Fibroblast of pulmonary artery (primary cell): ENCODE results near the gene IQCF2.
"Not testable (repeated sequence)": the region's sequence is repeated elsewhere in the genome, so short reads cannot be mapped to it uniquely, and the experiment has no call there.

Experiments
- DNase-seq: peaks from one replicate; pipeline ENCODE4 v3.0.0-alpha.2; 2010; ENCODE audit warnings: low read depth
- H3K4me3 ChIP-seq: replicated peaks from 2 replicates; pipeline ENCODE4 v1.5.1; 2011; ENCODE audit warnings: low read depth, mild to moderate bottlenecking, control low read depth, low read length, moderate library complexity
- TF ChIP-seq, protein P1 (sequence below): IDR thresholded peaks from 2 replicates; pipeline ENCODE4 v1.5.1; 2011; ENCODE audit warnings: mild to moderate bottlenecking, control low read depth, low read length, inconsistent platforms; ENCODE audit errors: missing control alignments

IQCF2 gene

DNA sequence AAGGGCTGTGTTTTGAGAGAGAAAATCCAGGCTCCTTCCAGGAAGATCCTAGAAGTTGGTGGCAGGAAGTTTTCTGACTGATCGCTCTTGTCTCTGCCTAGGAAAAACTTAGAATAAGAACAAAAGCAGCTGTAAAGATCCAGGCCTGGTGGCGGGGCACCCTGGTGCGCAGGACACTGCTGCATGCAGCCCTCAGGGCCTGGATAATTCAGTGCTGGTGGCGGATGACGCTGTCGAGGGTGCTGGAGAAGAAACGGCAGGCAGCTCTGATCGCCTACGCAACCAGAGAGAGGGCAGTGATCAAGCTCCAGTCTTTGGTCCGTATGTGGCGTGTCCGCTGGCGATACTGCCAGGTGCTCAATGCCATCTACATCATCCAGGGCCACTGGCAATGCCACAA lies 1.5 kb downstream of the IQCF2 start:
- DNase-seq, result no peak
- TF ChIP-seq, protein P1, sequence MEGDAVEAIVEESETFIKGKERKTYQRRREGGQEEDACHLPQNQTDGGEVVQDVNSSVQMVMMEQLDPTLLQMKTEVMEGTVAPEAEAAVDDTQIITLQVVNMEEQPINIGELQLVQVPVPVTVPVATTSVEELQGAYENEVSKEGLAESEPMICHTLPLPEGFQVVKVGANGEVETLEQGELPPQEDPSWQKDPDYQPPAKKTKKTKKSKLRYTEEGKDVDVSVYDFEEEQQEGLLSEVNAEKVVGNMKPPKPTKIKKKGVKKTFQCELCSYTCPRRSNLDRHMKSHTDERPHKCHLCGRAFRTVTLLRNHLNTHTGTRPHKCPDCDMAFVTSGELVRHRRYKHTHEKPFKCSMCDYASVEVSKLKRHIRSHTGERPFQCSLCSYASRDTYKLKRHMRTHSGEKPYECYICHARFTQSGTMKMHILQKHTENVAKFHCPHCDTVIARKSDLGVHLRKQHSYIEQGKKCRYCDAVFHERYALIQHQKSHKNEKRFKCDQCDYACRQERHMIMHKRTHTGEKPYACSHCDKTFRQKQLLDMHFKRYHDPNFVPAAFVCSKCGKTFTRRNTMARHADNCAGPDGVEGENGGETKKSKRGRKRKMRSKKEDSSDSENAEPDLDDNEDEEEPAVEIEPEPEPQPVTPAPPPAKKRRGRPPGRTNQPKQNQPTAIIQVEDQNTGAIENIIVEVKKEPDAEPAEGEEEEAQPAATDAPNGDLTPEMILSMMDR, result no peak

DNA sequence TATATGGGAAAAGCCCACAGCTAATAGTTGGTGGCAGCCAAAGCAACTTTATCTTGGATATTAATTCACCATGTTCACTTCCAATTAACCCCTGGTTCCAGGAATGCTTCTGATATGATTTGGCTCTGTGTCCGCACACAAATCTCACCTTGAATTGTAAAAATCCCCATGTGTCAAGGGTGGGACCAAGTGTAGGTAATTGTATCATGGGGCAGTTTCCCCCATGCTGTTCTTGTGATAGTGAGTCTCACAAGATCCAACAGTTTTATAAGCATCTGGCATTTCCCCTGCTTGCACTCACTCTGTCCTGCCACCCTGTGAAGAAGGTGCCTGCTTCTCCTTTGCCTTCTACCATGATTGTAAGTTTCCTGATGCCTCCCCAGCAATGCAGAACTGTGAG lies 7.5 kb downstream of the IQCF2 start:
- not testable (repeated sequence) for DNase-seq, H3K4me3 ChIP-seq

More for the DNA sequence above, 1.5 kb downstream of the IQCF2 start:
- no peak overlapping the region for H3K4me3 ChIP-seq

DNA sequence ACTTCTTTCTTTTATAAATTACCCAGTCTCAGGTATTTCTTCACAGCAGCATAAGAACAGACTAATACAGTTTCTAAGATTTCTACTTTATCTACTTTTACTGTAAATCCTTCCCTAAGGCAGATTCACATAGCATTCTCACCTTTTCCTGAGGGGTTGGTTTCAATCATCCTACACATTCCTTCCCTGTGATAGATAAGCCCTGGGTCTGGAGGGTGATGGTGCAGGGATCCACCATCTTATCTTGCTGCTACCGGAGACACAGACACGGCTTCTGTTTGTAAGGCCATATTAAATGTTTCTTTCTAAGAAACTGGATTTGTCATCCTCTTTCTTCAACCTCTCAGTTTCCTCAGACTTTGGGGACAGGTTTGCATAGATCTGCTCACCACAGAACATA lies 7.9 kb downstream of the IQCF2 start:
- TF ChIP-seq, protein P1, result no peak
- no peak for DNase-seq
- no peak overlapping the region for H3K4me3 ChIP-seq

DNA sequence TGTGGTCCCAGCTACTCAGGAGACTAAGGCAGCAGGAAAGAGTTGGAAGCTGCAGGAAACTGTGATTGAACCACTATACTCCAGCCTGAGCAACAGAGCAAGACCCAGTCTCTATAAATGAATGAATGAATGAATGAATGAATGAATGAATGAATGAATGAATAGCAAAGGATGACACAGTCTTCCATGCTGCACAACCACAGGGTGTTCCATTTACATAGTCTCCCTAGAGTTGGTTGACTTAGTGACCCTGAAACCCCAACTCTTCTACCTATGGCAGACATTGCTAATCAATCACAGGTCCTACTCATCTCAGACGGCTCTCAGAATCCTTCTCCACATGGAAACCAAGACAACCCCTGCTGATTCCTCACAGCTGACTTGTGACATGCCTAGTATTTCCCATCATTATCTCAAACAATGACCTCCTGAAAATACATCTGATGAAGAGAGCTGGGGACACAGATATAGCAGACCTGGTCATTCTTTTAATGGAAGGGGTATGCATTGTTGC lies 11.9 kb downstream of the IQCF2 start:
- TF ChIP-seq, protein P1, result no peak
- H3K4me3 ChIP-seq, result no peak overlapping the region
- no peak for DNase-seq

DNA sequence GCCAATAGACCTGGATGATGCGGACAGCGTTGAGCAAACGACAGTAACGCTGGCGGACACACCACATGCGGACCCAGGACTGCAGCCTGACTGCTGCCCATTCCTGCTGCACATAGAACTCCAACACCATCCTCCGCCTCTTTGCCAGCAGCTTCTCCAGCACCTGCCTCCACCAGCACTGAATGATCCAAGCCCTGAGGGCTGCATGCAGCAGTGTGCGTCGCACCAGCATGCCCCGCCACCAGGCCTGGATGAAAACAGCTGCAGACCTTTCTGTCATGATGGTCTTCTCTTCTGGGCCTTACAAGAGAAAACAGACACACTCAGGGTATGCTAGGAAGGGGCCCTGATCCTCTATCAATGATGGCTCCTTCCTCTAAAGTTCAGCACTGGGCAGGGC lies 12.5 kb downstream of the IQCF2 start:
- H3K4me3 ChIP-seq, result no peak overlapping the region
- TF ChIP-seq, protein P1, result no peak
- DNase-seq, result no peak

DNA sequence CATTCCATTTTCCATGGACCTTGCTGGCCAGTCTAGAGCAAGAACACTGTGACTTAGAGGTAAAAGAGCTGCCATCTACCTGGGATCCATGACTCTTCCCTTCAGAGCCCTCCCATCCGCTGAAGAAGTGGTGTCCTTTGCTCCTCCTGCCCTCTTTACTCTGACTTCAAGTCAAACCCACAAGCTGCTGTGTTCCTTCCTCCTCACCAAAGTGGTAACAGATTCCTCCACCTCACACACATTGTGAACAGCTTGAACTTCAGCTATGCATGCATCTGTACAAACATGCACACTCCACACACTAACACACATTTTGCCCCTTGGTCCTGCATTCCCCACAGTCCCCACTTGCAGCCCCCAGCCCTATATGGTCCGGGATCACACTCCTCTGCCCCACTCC lies 13.0 kb downstream of the IQCF2 start:
- no peak for DNase-seq
- H3K4me3 ChIP-seq, result no peak overlapping the region
- TF ChIP-seq, protein P1, result no peak

DNA sequence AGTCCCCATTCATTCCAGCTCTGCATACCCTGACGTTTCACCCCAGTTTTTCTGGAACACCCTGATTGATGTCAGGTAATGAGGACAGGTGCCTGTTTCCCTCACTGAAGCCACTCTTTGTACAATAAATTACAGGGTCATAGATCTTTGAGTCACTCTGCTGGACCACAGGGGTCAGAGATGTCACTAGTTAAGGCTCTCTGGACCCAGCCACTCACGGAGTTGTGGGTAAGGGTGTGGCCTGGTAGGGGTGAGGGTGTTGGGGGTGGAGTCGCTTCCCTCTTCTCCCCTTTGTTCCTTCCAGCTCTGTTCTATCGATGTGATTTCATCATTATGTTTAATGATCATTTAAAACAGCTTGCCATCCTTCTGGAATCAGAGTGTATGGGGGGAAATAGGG lies 13.5 kb downstream of the IQCF2 start:
- no peak overlapping the region for H3K4me3 ChIP-seq
- DNase-seq, result no peak
- TF ChIP-seq, protein P1, result no peak
